HepG2 (cell line): ENCODE measurements around the gene MARK2. TPM values are rescaled to one million over a fixed set of nuclear protein-coding genes. Genes with fewer than 3 reads are reported as not detected.

Source experiments
- BCL6 ChIP-seq: IDR thresholded peaks from 2 replicates; pipeline ENCODE4 v1.6.1; 2016; ENCODE audit warnings: missing genetic modification reagents, missing compliant biosample characterization
- GATAD2A ChIP-seq: IDR thresholded peaks from 2 replicates; pipeline ENCODE4 v1.6.1; 2016
- KLF9 ChIP-seq: IDR thresholded peaks from 2 replicates; pipeline ENCODE4 v1.6.1; 2016; ENCODE audit warnings: low read depth
- MATR3 ChIP-seq: sonication (generic); formaldehyde crosslinking; IDR thresholded peaks from 2 replicates; pipeline ENCODE4 v1.4.0; 2020; ENCODE audit warnings: missing genetic modification reagents
- RBAK ChIP-seq: sonication (generic); formaldehyde crosslinking; IDR thresholded peaks from 2 replicates; pipeline ENCODE4 v1.5.1; 2020; ENCODE audit warnings: mild to moderate bottlenecking, missing genetic modification reagents
- SMARCE1 ChIP-seq: fragments of 450-650 bp; IDR thresholded peaks from 2 replicates; pipeline ENCODE4 v1.6.1; 2017; ENCODE audit warnings: borderline replicate concordance
- SOX5 ChIP-seq: IDR thresholded peaks from 2 replicates; pipeline ENCODE4 v1.6.1; 2016; ENCODE audit warnings: borderline replicate concordance
- TCF12 ChIP-seq, 2 experiments: fragments of 450-650 bp in 1 of 2; sonication (generic) in 1 of 2; formaldehyde crosslinking in 1 of 2; IDR thresholded peaks; 2 replicates each; pipeline versions ENCODE4 v1.6.1 to v1.8.0; 2017 to 2022; ENCODE audit warnings: antibody characterized with exemption in 1 of 2, mild to moderate bottlenecking in 1 of 2, missing genetic modification reagents in 1 of 2, moderate library complexity in 1 of 2
- THYN1 ChIP-seq: sonication (generic); formaldehyde crosslinking; IDR thresholded peaks from 2 replicates; pipeline ENCODE4 v1.8.1; 2023; ENCODE audit warnings: low read depth, mild to moderate bottlenecking, moderate library complexity, missing genetic modification reagents, borderline replicate concordance
- TSC22D2 ChIP-seq: sonication (generic); formaldehyde crosslinking; IDR thresholded peaks from 2 replicates; pipeline ENCODE4 v1.5.1; 2020; ENCODE audit warnings: missing genetic modification reagents, mild to moderate bottlenecking, borderline replicate concordance
- ZFP36L2 ChIP-seq: sonication (generic); formaldehyde crosslinking; IDR thresholded peaks from 2 replicates; pipeline ENCODE4 v1.4.0; 2020; ENCODE audit warnings: missing genetic modification reagents
- ZNF207 ChIP-seq: fragments of 450-650 bp; IDR thresholded peaks from 2 replicates; pipeline ENCODE4 v1.6.1; 2016; ENCODE audit warnings: antibody characterized with exemption, borderline replicate concordance
- ZNF251 ChIP-seq: sonication (generic); formaldehyde crosslinking; IDR thresholded peaks from 2 replicates; pipeline ENCODE4 v1.9.0; 2021; ENCODE audit warnings: mild to moderate bottlenecking, missing genetic modification reagents
- ZNF33B ChIP-seq: sonication (generic); formaldehyde crosslinking; IDR thresholded peaks from 2 replicates; pipeline ENCODE4 v1.5.1; 2020; ENCODE audit warnings: mild to moderate bottlenecking, missing genetic modification reagents
- ZNF607 ChIP-seq: sonication (generic); formaldehyde crosslinking; IDR thresholded peaks from 2 replicates; pipeline ENCODE4 v1.5.1; 2020; ENCODE audit warnings: missing genetic modification reagents, mild to moderate bottlenecking, borderline replicate concordance
- ZNF720 ChIP-seq: sonication (generic); formaldehyde crosslinking; IDR thresholded peaks from 2 replicates; pipeline ENCODE4 v1.4.0; 2020; ENCODE audit warnings: missing genetic modification reagents
- ZNF850 ChIP-seq: sonication (generic); formaldehyde crosslinking; conservative IDR thresholded peaks from 2 replicates; pipeline ENCODE4 v1.9.0; 2021; ENCODE audit warnings: mild to moderate bottlenecking, missing genetic modification reagents
- ZSCAN21 ChIP-seq: sonication (generic); formaldehyde crosslinking; IDR thresholded peaks from 2 replicates; pipeline ENCODE4 v1.8.0; 2022; ENCODE audit warnings: mild to moderate bottlenecking, missing genetic modification reagents, moderate library complexity, borderline replicate concordance
- polyA plus RNA-seq, 8 experiments: library from polyadenylated mRNA; depleted of rRNA in 3 of 8; stranded (reverse) in 7 of 8; unstranded in 1 of 8; fragments of >200 nt; fragmentation: Illumina TruSeq in 4 of 8; extraction: Trizol in 4 of 8; gene quantifications; 2 replicates each; pipeline versions ENCODE4 v1.2.1 to v1.2.3, GENCODE V29; 2011 to 2016; ENCODE audit warnings: low read depth in 4 of 8, missing spikeins in 1 of 8, mixed read lengths in 1 of 8; ENCODE audit not compliant: insufficient read depth in 1 of 8
- total RNA-seq, 5 experiments: library from RNA; depleted of rRNA; stranded (reverse); fragments of >200 nt; fragmentation: Illumina TruSeq; extraction: Trizol; gene quantifications; 2 replicates each; pipeline ENCODE4 v1.2.3, GENCODE V29; 2016; ENCODE audit warnings: low read depth in 1 of 5
- TF ChIP-seq, protein P1 (sequence below): IDR thresholded peaks from 2 replicates; pipeline ENCODE4 v1.6.1; 2016; ENCODE audit warnings: control low read depth
- TF ChIP-seq, protein P2 (sequence below): sonication (generic); formaldehyde crosslinking; IDR thresholded peaks from 2 replicates; pipeline ENCODE4 v1.4.0; 2020; ENCODE audit warnings: missing genetic modification reagents, mild to moderate bottlenecking, borderline replicate concordance
- TF ChIP-seq, protein P3 (sequence below): sonication (generic); formaldehyde crosslinking; IDR thresholded peaks from 2 replicates; pipeline ENCODE4 v1.8.1; 2023; ENCODE audit warnings: missing genetic modification reagents, inconsistent platforms, borderline replicate concordance
- TF ChIP-seq, protein P4 (sequence below): sonication (generic); formaldehyde crosslinking; IDR thresholded peaks from 2 replicates; pipeline ENCODE4 v1.5.0; 2020; ENCODE audit warnings: missing genetic modification reagents

The MARK2 gene
- total and polyA plus RNA-seq, 2 of the 13 experiments (the other 11 are each of a cell fraction or from before 2014, with no cell fraction given), result 13.5 to 13.9 TPM

DNA sequence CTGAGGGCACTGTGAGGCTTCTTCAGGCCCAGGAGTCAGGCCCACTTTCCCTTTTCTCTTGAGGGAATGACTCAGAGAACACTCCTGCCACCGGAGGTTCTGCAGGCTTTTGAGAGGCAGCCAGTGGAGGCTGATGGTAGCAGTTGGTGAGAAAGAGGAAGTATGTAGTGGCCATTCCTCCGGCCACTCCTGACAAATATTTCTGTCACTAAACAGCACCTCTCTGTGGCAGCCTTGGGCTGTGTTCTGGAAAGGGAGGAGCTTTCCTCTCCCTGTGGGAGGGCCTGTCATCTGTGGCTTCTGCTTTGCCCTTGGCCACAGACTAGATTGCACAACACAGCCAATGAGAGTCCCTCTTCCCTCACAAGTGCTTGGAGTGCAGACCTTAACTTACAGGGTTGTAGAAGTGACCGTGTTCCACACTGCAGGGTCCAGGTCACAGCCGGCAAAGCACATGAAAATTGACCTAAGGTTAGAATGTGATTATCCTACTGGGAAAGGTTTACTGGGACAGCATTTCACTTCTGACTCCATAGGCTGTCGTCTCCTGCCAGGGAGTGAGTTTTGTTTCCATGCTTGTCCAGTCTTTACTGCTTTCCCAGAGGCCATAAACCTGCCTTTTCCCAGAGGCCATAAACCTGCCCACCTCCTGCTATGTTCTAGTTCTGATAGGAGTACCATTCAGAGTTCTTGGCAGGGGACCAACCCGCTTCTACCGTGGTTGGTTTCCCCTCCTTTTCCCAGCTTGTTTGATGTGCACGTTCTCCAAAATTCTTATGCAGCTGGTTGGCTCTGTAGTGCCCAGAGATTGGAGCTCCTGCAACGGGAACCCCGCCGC is 33.3 kb downstream of the MARK2 start (continued):
- TF ChIP-seq THYN1 (CRISPR knock-in tag) (no peak), ZNF720 (CRISPR knock-in tag) (no peak), ZNF607 (CRISPR knock-in tag) (peak; percentile 75; the same call in 1 of the 2 replicates), SMARCE1 (no peak), MATR3 (CRISPR knock-in tag) (no peak), ZNF850 (no peak), SOX5 (CRISPR knock-in tag) (peak; percentile 66), ZNF251 (CRISPR knock-in tag) (no peak), TSC22D2 (CRISPR knock-in tag) (no peak), GATAD2A (peak; percentile 92), BCL6 (CRISPR knock-in tag) (peak; percentile 70), ZNF207 (no peak), TCF12 (IDR thresholded peaks at IDR 0.05) (no peak), TCF12 (CRISPR knock-in tag; IDR thresholded peaks at IDR 0.05) (no peak), RBAK (CRISPR knock-in tag) (no peak), ZNF33B (no peak), KLF9 (CRISPR knock-in tag) (no peak), ZSCAN21 (CRISPR knock-in tag) (0 out of 2 replicates have a peak, but pooled peaks have one; percentile 22), ZFP36L2 (no peak)
- TF ChIP-seq, protein P1, sequence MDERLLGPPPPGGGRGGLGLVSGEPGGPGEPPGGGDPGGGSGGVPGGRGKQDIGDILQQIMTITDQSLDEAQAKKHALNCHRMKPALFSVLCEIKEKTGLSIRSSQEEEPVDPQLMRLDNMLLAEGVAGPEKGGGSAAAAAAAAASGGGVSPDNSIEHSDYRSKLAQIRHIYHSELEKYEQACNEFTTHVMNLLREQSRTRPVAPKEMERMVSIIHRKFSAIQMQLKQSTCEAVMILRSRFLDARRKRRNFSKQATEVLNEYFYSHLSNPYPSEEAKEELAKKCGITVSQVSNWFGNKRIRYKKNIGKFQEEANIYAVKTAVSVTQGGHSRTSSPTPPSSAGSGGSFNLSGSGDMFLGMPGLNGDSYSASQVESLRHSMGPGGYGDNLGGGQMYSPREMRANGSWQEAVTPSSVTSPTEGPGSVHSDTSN (CRISPR knock-in tag), result no peak
- TF ChIP-seq, protein P2, sequence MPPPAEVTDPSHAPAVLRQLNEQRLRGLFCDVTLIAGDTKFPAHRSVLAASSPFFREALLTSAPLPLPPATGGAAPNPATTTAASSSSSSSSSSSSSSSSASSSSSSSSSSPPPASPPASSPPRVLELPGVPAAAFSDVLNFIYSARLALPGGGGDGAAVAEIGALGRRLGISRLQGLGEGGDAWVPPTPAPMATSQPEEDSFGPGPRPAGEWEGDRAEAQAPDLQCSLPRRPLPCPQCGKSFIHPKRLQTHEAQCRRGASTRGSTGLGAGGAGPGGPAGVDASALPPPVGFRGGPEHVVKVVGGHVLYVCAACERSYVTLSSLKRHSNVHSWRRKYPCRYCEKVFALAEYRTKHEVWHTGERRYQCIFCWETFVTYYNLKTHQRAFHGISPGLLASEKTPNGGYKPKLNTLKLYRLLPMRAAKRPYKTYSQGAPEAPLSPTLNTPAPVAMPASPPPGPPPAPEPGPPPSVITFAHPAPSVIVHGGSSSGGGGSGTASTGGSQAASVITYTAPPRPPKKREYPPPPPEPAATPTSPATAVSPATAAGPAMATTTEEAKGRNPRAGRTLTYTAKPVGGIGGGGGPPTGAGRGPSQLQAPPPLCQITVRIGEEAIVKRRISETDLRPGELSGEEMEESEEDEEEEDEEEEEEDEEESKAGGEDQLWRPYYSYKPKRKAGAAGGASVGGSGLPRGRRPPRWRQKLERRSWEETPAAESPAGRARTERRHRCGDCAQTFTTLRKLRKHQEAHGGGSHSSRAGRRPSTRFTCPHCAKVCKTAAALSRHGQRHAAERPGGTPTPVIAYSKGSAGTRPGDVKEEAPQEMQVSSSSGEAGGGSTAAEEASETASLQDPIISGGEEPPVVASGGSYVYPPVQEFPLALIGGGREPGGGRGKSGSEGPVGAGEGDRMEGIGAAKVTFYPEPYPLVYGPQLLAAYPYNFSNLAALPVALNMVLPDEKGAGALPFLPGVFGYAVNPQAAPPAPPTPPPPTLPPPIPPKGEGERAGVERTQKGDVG (CRISPR knock-in tag), result no peak
- TF ChIP-seq, protein P3, sequence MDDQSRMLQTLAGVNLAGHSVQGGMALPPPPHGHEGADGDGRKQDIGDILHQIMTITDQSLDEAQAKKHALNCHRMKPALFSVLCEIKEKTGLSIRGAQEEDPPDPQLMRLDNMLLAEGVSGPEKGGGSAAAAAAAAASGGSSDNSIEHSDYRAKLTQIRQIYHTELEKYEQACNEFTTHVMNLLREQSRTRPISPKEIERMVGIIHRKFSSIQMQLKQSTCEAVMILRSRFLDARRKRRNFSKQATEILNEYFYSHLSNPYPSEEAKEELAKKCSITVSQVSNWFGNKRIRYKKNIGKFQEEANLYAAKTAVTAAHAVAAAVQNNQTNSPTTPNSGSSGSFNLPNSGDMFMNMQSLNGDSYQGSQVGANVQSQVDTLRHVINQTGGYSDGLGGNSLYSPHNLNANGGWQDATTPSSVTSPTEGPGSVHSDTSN (CRISPR knock-in tag), result no peak
- TF ChIP-seq, protein P4, sequence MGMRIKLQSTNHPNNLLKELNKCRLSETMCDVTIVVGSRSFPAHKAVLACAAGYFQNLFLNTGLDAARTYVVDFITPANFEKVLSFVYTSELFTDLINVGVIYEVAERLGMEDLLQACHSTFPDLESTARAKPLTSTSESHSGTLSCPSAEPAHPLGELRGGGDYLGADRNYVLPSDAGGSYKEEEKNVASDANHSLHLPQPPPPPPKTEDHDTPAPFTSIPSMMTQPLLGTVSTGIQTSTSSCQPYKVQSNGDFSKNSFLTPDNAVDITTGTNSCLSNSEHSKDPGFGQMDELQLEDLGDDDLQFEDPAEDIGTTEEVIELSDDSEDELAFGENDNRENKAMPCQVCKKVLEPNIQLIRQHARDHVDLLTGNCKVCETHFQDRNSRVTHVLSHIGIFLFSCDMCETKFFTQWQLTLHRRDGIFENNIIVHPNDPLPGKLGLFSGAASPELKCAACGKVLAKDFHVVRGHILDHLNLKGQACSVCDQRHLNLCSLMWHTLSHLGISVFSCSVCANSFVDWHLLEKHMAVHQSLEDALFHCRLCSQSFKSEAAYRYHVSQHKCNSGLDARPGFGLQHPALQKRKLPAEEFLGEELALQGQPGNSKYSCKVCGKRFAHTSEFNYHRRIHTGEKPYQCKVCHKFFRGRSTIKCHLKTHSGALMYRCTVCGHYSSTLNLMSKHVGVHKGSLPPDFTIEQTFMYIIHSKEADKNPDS (CRISPR knock-in tag), result no peak
